GM23338 (cell line): ENCODE data around the gene TIMP3. TPM values are rescaled to one million over a fixed set of nuclear protein-coding genes. Genes with fewer than 3 reads are reported as not detected.

Experiments
- EZH2 ChIP-seq: fragments of 200-600 bp; sonication (generic); IDR thresholded peaks from one replicate; pipeline ENCODE4 v1.8.0; 2017; ENCODE audit warnings: antibody characterized with exemption, mild to moderate bottlenecking, low read depth; ENCODE audit not compliant: unreplicated experiment
- EZH2phosphoT487 ChIP-seq: fragments of 200-600 bp; sonication (generic); IDR thresholded peaks from one replicate; pipeline ENCODE4 v1.8.1; 2018; ENCODE audit warnings: antibody characterized with exemption; ENCODE audit not compliant: unreplicated experiment
- JUNB ChIP-seq: IDR thresholded peaks from one replicate; pipeline ENCODE4 v1.6.1; 2016; ENCODE audit warnings: antibody characterized with exemption; ENCODE audit not compliant: unreplicated experiment
- POLR2AphosphoS5 ChIP-seq: IDR thresholded peaks from 2 replicates; pipeline ENCODE4 v1.6.1; 2016; ENCODE audit warnings: antibody characterized with exemption, low read depth
- STAT1 ChIP-seq: IDR thresholded peaks from one replicate; pipeline ENCODE4 v1.6.1; 2016; ENCODE audit warnings: antibody characterized with exemption; ENCODE audit not compliant: unreplicated experiment
- ZNF114 ChIP-seq: fragments of 250-450 bp; sonication (Bioruptor Pico); IDR thresholded peaks from 2 replicates; pipeline ENCODE4 v1.5.0; 2020; ENCODE audit warnings: mild to moderate bottlenecking, moderate library complexity
- ZNF331 ChIP-seq: fragments of 250-450 bp; sonication (Bioruptor Pico); IDR thresholded peaks from 2 replicates; pipeline ENCODE4 v1.5.0; 2020; ENCODE audit warnings: low read depth, mild to moderate bottlenecking, moderate library complexity
- polyA plus RNA-seq: library from polyadenylated mRNA; unstranded; fragments of >200 nt; fragmentation: Nextera tagmentation; extraction: Ambion mirVana; gene quantifications from 2 replicates; pipeline ENCODE4 v1.2.1, GENCODE V29; 2016
- total RNA-seq: library from RNA; depleted of rRNA; stranded (reverse); fragments of >200 nt; shearing (Covaris generic); gene quantifications from 2 replicates; pipeline ENCODE4 v1.2.3, GENCODE V29; 2014
- TF ChIP-seq, protein P1 (sequence below): fragments of 250-450 bp; sonication (Bioruptor Pico); IDR thresholded peaks from 2 replicates; pipeline ENCODE4 v1.5.0; 2020; ENCODE audit warnings: mild to moderate bottlenecking, moderate library complexity
- TF ChIP-seq, protein P2 (sequence below): IDR thresholded peaks from 2 replicates; pipeline ENCODE4 v1.6.1; 2016; ENCODE audit warnings: antibody characterized with exemption

Gene TIMP3
- total and polyA plus RNA-seq, 2 experiments from 2014 or later = 1.4 to 4.3 TPM

DNA sequence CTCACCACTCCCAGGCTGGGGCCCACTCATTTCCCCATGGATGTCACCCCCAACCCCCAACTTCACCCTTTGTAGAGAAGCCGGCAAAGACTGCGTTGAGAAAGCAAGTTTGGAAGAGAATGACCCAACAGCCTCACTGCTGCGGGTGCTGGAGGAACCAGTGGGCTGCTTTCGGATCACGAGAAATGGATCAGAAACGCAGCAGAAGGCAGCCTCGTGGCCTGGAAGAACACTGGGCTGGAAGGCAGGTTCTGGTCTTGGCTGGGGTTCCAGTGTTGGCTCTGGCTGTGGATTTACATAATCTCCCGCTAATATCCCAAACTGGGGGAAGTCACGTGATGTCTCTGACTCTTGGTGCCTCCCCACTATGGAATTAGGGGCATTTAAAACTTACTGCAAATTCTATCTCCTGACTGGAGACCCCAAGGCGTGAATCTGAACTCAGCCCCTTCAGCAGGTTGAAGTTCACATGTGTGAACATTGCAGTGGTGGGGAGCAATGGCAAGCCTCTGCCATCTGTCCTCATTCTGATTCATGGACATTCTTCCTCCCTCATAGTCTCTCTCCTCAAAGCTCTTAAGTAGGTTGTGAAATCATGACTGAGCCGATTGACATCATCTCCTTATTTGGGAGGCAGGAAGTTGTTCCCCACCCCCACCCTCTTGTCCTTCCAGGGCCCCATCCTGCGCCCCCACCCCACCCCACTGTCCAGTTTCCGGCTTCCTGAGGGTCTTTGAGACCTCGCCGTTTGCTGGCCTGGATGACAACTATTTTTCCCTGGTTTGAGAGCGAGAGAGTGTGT is 37.0 kb upstream of the TIMP3 start (continued):
- TF ChIP-seq, protein P1, sequence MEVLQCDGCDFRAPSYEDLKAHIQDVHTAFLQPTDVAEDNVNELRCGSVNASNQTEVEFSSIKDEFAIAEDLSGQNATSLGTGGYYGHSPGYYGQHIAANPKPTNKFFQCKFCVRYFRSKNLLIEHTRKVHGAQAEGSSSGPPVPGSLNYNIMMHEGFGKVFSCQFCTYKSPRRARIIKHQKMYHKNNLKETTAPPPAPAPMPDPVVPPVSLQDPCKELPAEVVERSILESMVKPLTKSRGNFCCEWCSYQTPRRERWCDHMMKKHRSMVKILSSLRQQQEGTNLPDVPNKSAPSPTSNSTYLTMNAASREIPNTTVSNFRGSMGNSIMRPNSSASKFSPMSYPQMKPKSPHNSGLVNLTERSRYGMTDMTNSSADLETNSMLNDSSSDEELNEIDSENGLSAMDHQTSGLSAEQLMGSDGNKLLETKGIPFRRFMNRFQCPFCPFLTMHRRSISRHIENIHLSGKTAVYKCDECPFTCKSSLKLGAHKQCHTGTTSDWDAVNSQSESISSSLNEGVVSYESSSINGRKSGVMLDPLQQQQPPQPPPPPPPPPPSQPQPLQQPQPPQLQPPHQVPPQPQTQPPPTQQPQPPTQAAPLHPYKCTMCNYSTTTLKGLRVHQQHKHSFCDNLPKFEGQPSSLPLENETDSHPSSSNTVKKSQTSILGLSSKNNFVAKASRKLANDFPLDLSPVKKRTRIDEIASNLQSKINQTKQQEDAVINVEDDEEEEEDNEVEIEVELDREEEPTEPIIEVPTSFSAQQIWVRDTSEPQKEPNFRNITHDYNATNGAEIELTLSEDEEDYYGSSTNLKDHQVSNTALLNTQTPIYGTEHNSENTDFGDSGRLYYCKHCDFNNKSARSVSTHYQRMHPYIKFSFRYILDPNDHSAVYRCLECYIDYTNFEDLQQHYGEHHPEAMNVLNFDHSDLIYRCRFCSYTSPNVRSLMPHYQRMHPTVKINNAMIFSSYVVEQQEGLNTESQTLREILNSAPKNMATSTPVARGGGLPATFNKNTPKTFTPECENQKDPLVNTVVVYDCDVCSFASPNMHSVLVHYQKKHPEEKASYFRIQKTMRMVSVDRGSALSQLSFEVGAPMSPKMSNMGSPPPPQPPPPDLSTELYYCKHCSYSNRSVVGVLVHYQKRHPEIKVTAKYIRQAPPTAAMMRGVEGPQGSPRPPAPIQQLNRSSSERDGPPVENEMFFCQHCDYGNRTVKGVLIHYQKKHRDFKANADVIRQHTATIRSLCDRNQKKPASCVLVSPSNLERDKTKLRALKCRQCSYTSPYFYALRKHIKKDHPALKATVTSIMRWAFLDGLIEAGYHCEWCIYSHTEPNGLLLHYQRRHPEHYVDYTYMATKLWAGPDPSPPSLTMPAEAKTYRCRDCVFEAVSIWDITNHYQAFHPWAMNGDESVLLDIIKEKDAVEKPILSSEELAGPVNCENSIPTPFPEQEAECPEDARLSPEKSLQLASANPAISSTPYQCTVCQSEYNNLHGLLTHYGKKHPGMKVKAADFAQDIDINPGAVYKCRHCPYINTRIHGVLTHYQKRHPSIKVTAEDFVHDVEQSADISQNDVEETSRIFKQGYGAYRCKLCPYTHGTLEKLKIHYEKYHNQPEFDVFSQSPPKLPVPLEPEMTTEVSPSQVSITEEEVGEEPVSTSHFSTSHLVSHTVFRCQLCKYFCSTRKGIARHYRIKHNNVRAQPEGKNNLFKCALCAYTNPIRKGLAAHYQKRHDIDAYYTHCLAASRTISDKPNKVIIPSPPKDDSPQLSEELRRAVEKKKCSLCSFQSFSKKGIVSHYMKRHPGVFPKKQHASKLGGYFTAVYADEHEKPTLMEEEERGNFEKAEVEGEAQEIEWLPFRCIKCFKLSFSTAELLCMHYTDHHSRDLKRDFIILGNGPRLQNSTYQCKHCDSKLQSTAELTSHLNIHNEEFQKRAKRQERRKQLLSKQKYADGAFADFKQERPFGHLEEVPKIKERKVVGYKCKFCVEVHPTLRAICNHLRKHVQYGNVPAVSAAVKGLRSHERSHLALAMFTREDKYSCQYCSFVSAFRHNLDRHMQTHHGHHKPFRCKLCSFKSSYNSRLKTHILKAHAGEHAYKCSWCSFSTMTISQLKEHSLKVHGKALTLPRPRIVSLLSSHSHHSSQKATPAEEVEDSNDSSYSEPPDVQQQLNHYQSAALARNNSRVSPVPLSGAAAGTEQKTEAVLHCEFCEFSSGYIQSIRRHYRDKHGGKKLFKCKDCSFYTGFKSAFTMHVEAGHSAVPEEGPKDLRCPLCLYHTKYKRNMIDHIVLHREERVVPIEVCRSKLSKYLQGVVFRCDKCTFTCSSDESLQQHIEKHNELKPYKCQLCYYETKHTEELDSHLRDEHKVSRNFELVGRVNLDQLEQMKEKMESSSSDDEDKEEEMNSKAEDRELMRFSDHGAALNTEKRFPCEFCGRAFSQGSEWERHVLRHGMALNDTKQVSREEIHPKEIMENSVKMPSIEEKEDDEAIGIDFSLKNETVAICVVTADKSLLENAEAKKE (CRISPR knock-in tag) = no peak
- TF ChIP-seq EZH2 (no peak), ZNF114 (CRISPR knock-in tag) (no peak), ZNF331 (CRISPR knock-in tag) (no peak), EZH2phosphoT487 (no peak), STAT1 (no peak), POLR2AphosphoS5 (no peak), JUNB (no peak)
- TF ChIP-seq, protein P2, sequence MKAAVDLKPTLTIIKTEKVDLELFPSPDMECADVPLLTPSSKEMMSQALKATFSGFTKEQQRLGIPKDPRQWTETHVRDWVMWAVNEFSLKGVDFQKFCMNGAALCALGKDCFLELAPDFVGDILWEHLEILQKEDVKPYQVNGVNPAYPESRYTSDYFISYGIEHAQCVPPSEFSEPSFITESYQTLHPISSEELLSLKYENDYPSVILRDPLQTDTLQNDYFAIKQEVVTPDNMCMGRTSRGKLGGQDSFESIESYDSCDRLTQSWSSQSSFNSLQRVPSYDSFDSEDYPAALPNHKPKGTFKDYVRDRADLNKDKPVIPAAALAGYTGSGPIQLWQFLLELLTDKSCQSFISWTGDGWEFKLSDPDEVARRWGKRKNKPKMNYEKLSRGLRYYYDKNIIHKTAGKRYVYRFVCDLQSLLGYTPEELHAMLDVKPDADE = no peak
